Activated CD8-positive, alpha-beta T cell treated with anti-CD3 and anti-CD28 coated beads for 36 hours (primary cell): ENCODE measurements around the gene DOK6. TPM values are rescaled to one million over a fixed set of nuclear protein-coding genes. Genes with fewer than 3 reads are reported as not detected.

Source experiments
- ATAC-seq: fragments of 200-7000 bp; cut with Tn5 transposase; one replicate; pipeline ENCODE4 v1.10.0; 2021; ENCODE audit warnings: mild to moderate bottlenecking, moderate library complexity
- CTCF ChIA-PET: fragments of 350-600 bp; sonication (Branson Sonifier 250); formaldehyde crosslinking; loops from one replicate; lab custom pipeline; 2021; ENCODE audit warnings: antibody characterized with exemption; lab: Charles Lee
- POLR2A ChIA-PET: fragments of 350-600 bp; sonication (Branson Sonifier 250); formaldehyde crosslinking; loops from one replicate; lab custom pipeline; 2021; ENCODE audit warnings: antibody characterized with exemption; lab: Charles Lee
- DNase-seq: peaks from one replicate; pipeline ENCODE4 v3.0.0-alpha.2; 2020
- H3K27ac Mint-ChIP-seq: one replicate; pipeline ENCODE4 v1.8.0; 2021; ENCODE audit warnings: mild to moderate bottlenecking, mixed read lengths
- H3K27me3 Mint-ChIP-seq: one replicate; pipeline ENCODE4 v1.8.0; 2021; ENCODE audit warnings: mixed read lengths
- H3K36me3 Mint-ChIP-seq: one replicate; pipeline ENCODE4 v1.8.0; 2021; ENCODE audit warnings: low read depth, mixed read lengths
- H3K4me1 Mint-ChIP-seq: one replicate; pipeline ENCODE4 v1.8.0; 2021; ENCODE audit warnings: low read depth, mixed read lengths
- H3K4me3 Mint-ChIP-seq: one replicate; pipeline ENCODE4 v1.8.0; 2021; ENCODE audit warnings: mild to moderate bottlenecking, moderate library complexity, mixed read lengths
- H3K9me3 Mint-ChIP-seq: one replicate; pipeline ENCODE4 v1.8.0; 2021; ENCODE audit warnings: mixed read lengths
- CTCF ChIP-seq: fragments of 200-600 bp; IDR thresholded peaks from one replicate; pipeline ENCODE4 v1.8.0; 2022; ENCODE audit warnings: antibody characterized with exemption, mild to moderate bottlenecking
- intact Hi-C: fragments of 100-400 bp; cut with micrococcal nuclease; formaldehyde crosslinking; loops from one replicate; pipeline ENCODE4 v1.10.0; 2022
- total RNA-seq, 2 experiments: library from RNA; stranded (reverse); gene quantifications; one replicate each; pipeline ENCODE4 v1.2.3, GENCODE V29; 2021

DOK6 gene
- total RNA-seq, 2 experiments from 2014 or later: not detected

GRCh38 chr18:69754108-69754507 lies 353.4 kb downstream of the DOK6 start:
- POLR2A ChIA-PET: interaction anchor here (0.7 kb wide), 1 partner anchor 450 kb away, joined by 3 read pairs; no protein-coding TSS in a partner anchor

GRCh38 chr18:69755041-69755440 lies 354.4 kb downstream of the DOK6 start:
- no peaks in the 10 kb centered on the region for H3K27me3 Mint-ChIP-seq
- POLR2A ChIA-PET: interaction anchor here (0.7 kb wide), 1 partner anchor 449 kb away, joined by 3 read pairs; no protein-coding TSS in a partner anchor
- peaks cover 14% of the 10 kb centered on the region for H3K9me3 Mint-ChIP-seq
- peaks cover 9% of the 10 kb centered on the region for H3K36me3 Mint-ChIP-seq
- H3K4me3 Mint-ChIP-seq: no peak overlapping the region
- peaks cover 18% of the 10 kb centered on the region for H3K4me1 Mint-ChIP-seq
- intact Hi-C loops: no loop called here
- ATAC-seq: no peak
- CTCF ChIA-PET: no interaction called here
- TF ChIP-seq CTCF: no peak
- no peak for DNase-seq
- no peak overlapping the region for H3K27ac Mint-ChIP-seq

More at GRCh38 chr18:69754108-69754507, 353.4 kb downstream of the DOK6 start:
- CTCF ChIA-PET: no interaction called here
- Mint-ChIP-seq H3K27me3 (no peaks in the 10 kb centered on the region), H3K36me3 (peaks cover 10% of the 10 kb centered on the region), H3K9me3 (peaks cover 16% of the 10 kb centered on the region), H3K4me3 (no peak overlapping the region), H3K4me1 (peaks cover 18% of the 10 kb centered on the region), H3K27ac (no peak overlapping the region)
- no peak for TF ChIP-seq CTCF
- DNase-seq: no peak
- no peak for ATAC-seq
- intact Hi-C loops: no loop called here

GRCh38 chr18:69755856-69756496 lies 355.3 kb downstream of the DOK6 start:
- H3K4me3 Mint-ChIP-seq: no peak overlapping the region
- DNase-seq: no peak
- H3K27me3 Mint-ChIP-seq: no peaks in the 10 kb centered on the region
- peaks cover 10% of the 10 kb centered on the region for H3K9me3 Mint-ChIP-seq
- H3K4me1 Mint-ChIP-seq: peaks cover 18% of the 10 kb centered on the region
- TF ChIP-seq CTCF: no peak
- H3K36me3 Mint-ChIP-seq: peaks cover 5% of the 10 kb centered on the region
- no peak for ATAC-seq
- peak overlapping the region; percentile 44 for H3K27ac Mint-ChIP-seq
- ChIA-PET CTCF (no interaction called here), POLR2A (no interaction called here)
- intact Hi-C loops: no loop called here

- Mint-ChIP-seq H3K36me3 (peaks cover 4% of the 10 kb centered on the region), H3K4me1 (peaks cover 18% of the 10 kb centered on the region), H3K9me3 (peaks cover 10% of the 10 kb centered on the region), H3K27ac (no peak overlapping the region), H3K4me3 (no peak overlapping the region), H3K27me3 (no peaks in the 10 kb centered on the region)
- POLR2A ChIA-PET: no interaction called here
- CTCF ChIA-PET: interaction anchor here (1.3 kb wide), 1 partner anchor 320 kb away, joined by 3 read pairs; no protein-coding TSS in a partner anchor
- no peak for DNase-seq
- TF ChIP-seq CTCF: no peak
- intact Hi-C loops: no loop called here
- ATAC-seq: no peak
These were observed 357.0 kb downstream of the DOK6 start for GRCh38 chr18:69757733-69758132.

- ChIA-PET CTCF (no interaction called here), POLR2A (no interaction called here)
- intact Hi-C loops: no loop called here
These were observed 357.8 kb downstream of the DOK6 start for GRCh38 chr18:69758458-69758857.

More at GRCh38 chr18:69758458-69758857, 357.8 kb downstream of the DOK6 start:
- Mint-ChIP-seq H3K9me3 (peaks cover 10% of the 10 kb centered on the region), H3K4me1 (peaks cover 18% of the 10 kb centered on the region), H3K27me3 (no peaks in the 10 kb centered on the region), H3K4me3 (no peak overlapping the region), H3K36me3 (peaks cover 4% of the 10 kb centered on the region), H3K27ac (no peak overlapping the region)
- ATAC-seq: no peak
- TF ChIP-seq CTCF: no peak
- no peak for DNase-seq
